SK-N-SH (cell line): Measurements from ENCODE around the gene PPP1R37. TPM values are rescaled to one million over a fixed set of nuclear protein-coding genes. Genes with fewer than 3 reads are reported as not detected.

ENCODE experiments used
- CTCF ChIA-PET: fragments of 300-600, 350-600 bp; formaldehyde crosslinking; extraction: SDS; loops from one replicate; lab custom pipeline; 2021; lab: Yijun Ruan, JAX
- POLR2A ChIA-PET: fragments of 350-600 bp; sonication (Branson Sonifier 250); formaldehyde crosslinking; extraction: SDS; loops from one replicate; lab custom pipeline; 2020; ENCODE audit warnings: antibody characterized with exemption, inconsistent platforms; lab: Yijun Ruan, JAX
- DNase-seq: peaks from one replicate; pipeline ENCODE4 v3.0.0; 2012
- H2AFZ ChIP-seq: fragments of 200-600 bp; sonication (generic); 2 replicates; pipeline ENCODE4 v1.8.1; 2016; ENCODE audit warnings: antibody characterized with exemption, mild to moderate bottlenecking, low read depth
- H3F3A ChIP-seq: fragments of 200-600 bp; sonication (generic); replicated peaks from 2 replicates; pipeline ENCODE3; 2016; ENCODE audit warnings: antibody characterized with exemption, mild to moderate bottlenecking; ENCODE audit not compliant: insufficient read depth
- H3K27ac ChIP-seq, 2 experiments: fragments of 200-500 bp in 1 of 2; fragments of 200-600 bp in 1 of 2; sonication (Bioruptor generic) in 1 of 2; sonication (generic), shearing (Covaris generic) in 1 of 2; 2 replicates each; pipeline versions ENCODE4 v1.5.1 to v1.6.1; 2014 to 2016; ENCODE audit warnings: low read depth in 2 of 2, inconsistent platforms in 1 of 2, low read length in 1 of 2, mild to moderate bottlenecking in 1 of 2, mixed read lengths in 1 of 2
- H3K27me3 ChIP-seq: fragments of 200-600 bp; sonication (generic), shearing (Covaris generic); 2 replicates; pipeline ENCODE4 v1.6.1; 2016; ENCODE audit warnings: mixed run types; ENCODE audit not compliant: insufficient read depth
- H3K36me3 ChIP-seq, 2 experiments: fragments of 200-500 bp in 1 of 2; fragments of 200-600 bp in 1 of 2; sonication (Bioruptor generic) in 1 of 2; sonication (generic) in 1 of 2; replicated peaks in 1 of 2; 2 replicates each; pipeline versions ENCODE3 to v1.5.1; 2014 to 2016; ENCODE audit warnings: low read length in 1 of 2, mild to moderate bottlenecking in 1 of 2; ENCODE audit not compliant: insufficient read depth in 2 of 2, control insufficient read depth in 1 of 2
- H3K4me1 ChIP-seq, 2 experiments: fragments of 200-500 bp in 1 of 2; fragments of 200-600 bp in 1 of 2; sonication (Bioruptor generic) in 1 of 2; sonication (generic), shearing (Covaris generic) in 1 of 2; 2 replicates each; pipeline versions ENCODE4 v1.5.1 to v1.6.1; 2014 to 2016; ENCODE audit warnings: low read depth in 1 of 2, low read length in 1 of 2, mixed run types in 1 of 2; ENCODE audit not compliant: insufficient read depth in 2 of 2, control insufficient read depth in 1 of 2
- H3K4me2 ChIP-seq: fragments of 200-600 bp; sonication (generic), shearing (Covaris generic); 2 replicates; pipeline ENCODE4 v1.6.1; 2017; ENCODE audit warnings: mixed run types
- H3K4me3 ChIP-seq, 2 experiments: fragments of 200-500 bp in 1 of 2; fragments of 200-600 bp in 1 of 2; sonication (Bioruptor generic) in 1 of 2; sonication (generic), shearing (Covaris generic) in 1 of 2; 2 replicates each; pipeline versions ENCODE4 v1.5.1 to v1.8.1; 2014 to 2016; ENCODE audit warnings: low read depth in 2 of 2, inconsistent platforms in 1 of 2, low read length in 1 of 2, mild to moderate bottlenecking in 1 of 2, mixed read lengths in 1 of 2, moderate library complexity in 1 of 2
- H3K79me2 ChIP-seq: fragments of 200-600 bp; sonication (generic); 2 replicates; pipeline ENCODE4 v1.8.1; 2017; ENCODE audit warnings: mild to moderate bottlenecking; ENCODE audit not compliant: insufficient read depth
- H3K9ac ChIP-seq: fragments of 200-600 bp; sonication (generic); 2 replicates; pipeline ENCODE4 v1.6.1; 2017; ENCODE audit warnings: mixed run types
- H3K9me2 ChIP-seq: fragments of 200-600 bp; sonication (generic); 2 replicates; pipeline ENCODE4 v1.6.1; 2017; ENCODE audit warnings: mixed run types
- H3K9me3 ChIP-seq: fragments of 200-600 bp; sonication (generic); 2 replicates; pipeline ENCODE4 v1.6.1; 2017; ENCODE audit warnings: mixed run types, mild to moderate bottlenecking, moderate library complexity
- H4K20me1 ChIP-seq: fragments of 200-600 bp; sonication (generic); 2 replicates; pipeline ENCODE4 v1.6.1; 2017; ENCODE audit warnings: mild to moderate bottlenecking, mixed run types; ENCODE audit not compliant: insufficient read depth
- EZH2phosphoT487 ChIP-seq: fragments of 200-600 bp; sonication (generic); IDR thresholded peaks from 2 replicates; pipeline ENCODE4 v1.6.1; 2017; ENCODE audit warnings: low read depth, mixed run types, mild to moderate bottlenecking, antibody characterized with exemption, moderate library complexity, borderline replicate concordance
- GABPA ChIP-seq: IDR thresholded peaks from 2 replicates; pipeline ENCODE4 v1.4.0; 2012; ENCODE audit warnings: low read depth, mild to moderate bottlenecking
- GATA2 ChIP-seq: sonication (generic); formaldehyde crosslinking; IDR thresholded peaks from 2 replicates; pipeline ENCODE4 v1.5.0; 2020; ENCODE audit warnings: mild to moderate bottlenecking, missing genetic modification reagents
- REST ChIP-seq: IDR thresholded peaks from 2 replicates; pipeline ENCODE4 v1.6.1; 2012; ENCODE audit warnings: mild to moderate bottlenecking, low read depth, low read length, moderate library complexity
- RXRA ChIP-seq: IDR thresholded peaks from 2 replicates; pipeline ENCODE4 v1.4.0; 2012; ENCODE audit warnings: low read depth, mild to moderate bottlenecking, borderline replicate concordance
- SIN3A ChIP-seq: IDR thresholded peaks from 2 replicates; pipeline ENCODE4 v1.6.1; 2012; ENCODE audit warnings: low read depth, mild to moderate bottlenecking, low read length, moderate library complexity, borderline replicate concordance
- SMC3 ChIP-seq: IDR thresholded peaks from 2 replicates; pipeline ENCODE4 v1.6.1; 2012; ENCODE audit warnings: low read depth, low read length, improper control_type of control experiment
- WGBS: methylation state at CpG from one replicate; pipeline ENCODE4 v1.1.6; 2017; ENCODE audit warnings: low lambda C conversion rate; 5-methylcytosine and 5-hydroxymethylcytosine counted together
- polyA plus RNA-seq, 3 experiments: library from polyadenylated mRNA; depleted of rRNA; stranded (reverse); fragments of >200 nt; gene quantifications; 2 replicates each; pipeline ENCODE4 v1.2.3, GENCODE V29; 2012
- TF ChIP-seq, protein P1 (sequence below): IDR thresholded peaks from 2 replicates; pipeline ENCODE4 v1.4.0; 2012; ENCODE audit warnings: low read depth
- TF ChIP-seq, protein P2 (sequence below): IDR thresholded peaks from 2 replicates; pipeline ENCODE4; 2012
- TF ChIP-seq, protein P3 (sequence below): fragments of 150-350 bp; IDR thresholded peaks from 2 replicates; pipeline ENCODE4 v1.6.1; 2017; ENCODE audit warnings: antibody characterized with exemption, low read length, low read depth, borderline replicate concordance

PPP1R37 gene
- polyA plus RNA-seq, 1 of the 3 experiments (the other 2 are of a cell fraction) = 24.4 TPM

GRCh38 chr19:45151320-45151719 lies 58.3 kb downstream of the PPP1R37 start:
- H3F3A ChIP-seq = no peaks in the 10 kb centered on the region
- no peaks in the 10 kb centered on the region; the same call in 1 of the 2 replicates for H3K27me3 ChIP-seq
- CTCF ChIA-PET = interaction anchor here (1.1 to 4.1 kb wide), 4 partner anchors 11 to 25 kb away, joined by 3 to 21 read pairs (median 4); no protein-coding TSS in a partner anchor
- TF ChIP-seq GATA2 (CRISPR knock-in tag) (no peak), REST (no peak), GABPA (no peak), RXRA (no peak), EZH2phosphoT487 (no peak), SMC3 (no peak), SIN3A (no peak)
- TF ChIP-seq, protein P1, sequence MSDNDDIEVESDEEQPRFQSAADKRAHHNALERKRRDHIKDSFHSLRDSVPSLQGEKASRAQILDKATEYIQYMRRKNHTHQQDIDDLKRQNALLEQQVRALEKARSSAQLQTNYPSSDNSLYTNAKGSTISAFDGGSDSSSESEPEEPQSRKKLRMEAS = no peak
- TF ChIP-seq, protein P2, sequence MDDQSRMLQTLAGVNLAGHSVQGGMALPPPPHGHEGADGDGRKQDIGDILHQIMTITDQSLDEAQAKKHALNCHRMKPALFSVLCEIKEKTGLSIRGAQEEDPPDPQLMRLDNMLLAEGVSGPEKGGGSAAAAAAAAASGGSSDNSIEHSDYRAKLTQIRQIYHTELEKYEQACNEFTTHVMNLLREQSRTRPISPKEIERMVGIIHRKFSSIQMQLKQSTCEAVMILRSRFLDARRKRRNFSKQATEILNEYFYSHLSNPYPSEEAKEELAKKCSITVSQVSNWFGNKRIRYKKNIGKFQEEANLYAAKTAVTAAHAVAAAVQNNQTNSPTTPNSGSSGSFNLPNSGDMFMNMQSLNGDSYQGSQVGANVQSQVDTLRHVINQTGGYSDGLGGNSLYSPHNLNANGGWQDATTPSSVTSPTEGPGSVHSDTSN = no peak
- TF ChIP-seq, protein P3, sequence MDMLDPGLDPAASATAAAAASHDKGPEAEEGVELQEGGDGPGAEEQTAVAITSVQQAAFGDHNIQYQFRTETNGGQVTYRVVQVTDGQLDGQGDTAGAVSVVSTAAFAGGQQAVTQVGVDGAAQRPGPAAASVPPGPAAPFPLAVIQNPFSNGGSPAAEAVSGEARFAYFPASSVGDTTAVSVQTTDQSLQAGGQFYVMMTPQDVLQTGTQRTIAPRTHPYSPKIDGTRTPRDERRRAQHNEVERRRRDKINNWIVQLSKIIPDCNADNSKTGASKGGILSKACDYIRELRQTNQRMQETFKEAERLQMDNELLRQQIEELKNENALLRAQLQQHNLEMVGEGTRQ = no peak
- TF ChIP-seq, all 33 proteins: peak for 0
- POLR2A ChIA-PET = no interaction called here
- H3K79me2 ChIP-seq = no peaks in the 10 kb centered on the region
- H3K36me3 ChIP-seq = peaks cover 0 to 5% of the 10 kb centered on the region in 2 experiments
- peaks cover 0 to 17% of the 10 kb centered on the region in 2 experiments; a peak in 1 of 4 replicates for H3K4me1 ChIP-seq
- H3K4me3 ChIP-seq = no peak overlapping the region
- no peak overlapping the region for H3K9ac ChIP-seq
- H3K4me2 ChIP-seq = no peak overlapping the region
- no peak overlapping the region for H3K27ac ChIP-seq
- no peaks in the 10 kb centered on the region for H4K20me1 ChIP-seq
- no peak for DNase-seq
- H3K9me2 ChIP-seq = no peaks in the 10 kb centered on the region
- 89% methylated on average over 4 of the region's 7 CpGs for WGBS
- H2AFZ ChIP-seq = no peak overlapping the region
- H3K9me3 ChIP-seq = no peaks in the 10 kb centered on the region
